Measurements from ENCODE around the gene TOMM22. TPM values are rescaled to one million over a fixed set of nuclear protein-coding genes. Genes with fewer than 3 reads are reported as not detected.

Gene TOMM22
- total RNA-seq (2022) (94.6 and 105 TPM in 2 replicates), Bru-seq, nascent RNA (percentile 90 among the genes with signal in this experiment), BruChase-seq, experiment 1, labeled RNA remaining after a 6-hour chase (percentile 99 among the genes with signal in this experiment), BruChase-seq, experiment 2, labeled RNA remaining after a 2-hour chase (percentile 98 among the genes with signal in this experiment)
- long read RNA-seq, transcript TOMM22-201 (4 exons, 2,040 nt), result major isoform, 159 of 179 reads
- long read RNA-seq, transcript TOMM22-202 (3 exons, 782 nt), result minor isoform, 11 of 179 reads
- long read RNA-seq, partial matches to known transcripts, result 0 of 179 reads
- long read RNA-seq, other reads (novel, unspliced or antisense), result 9 of 179 reads

DNA sequence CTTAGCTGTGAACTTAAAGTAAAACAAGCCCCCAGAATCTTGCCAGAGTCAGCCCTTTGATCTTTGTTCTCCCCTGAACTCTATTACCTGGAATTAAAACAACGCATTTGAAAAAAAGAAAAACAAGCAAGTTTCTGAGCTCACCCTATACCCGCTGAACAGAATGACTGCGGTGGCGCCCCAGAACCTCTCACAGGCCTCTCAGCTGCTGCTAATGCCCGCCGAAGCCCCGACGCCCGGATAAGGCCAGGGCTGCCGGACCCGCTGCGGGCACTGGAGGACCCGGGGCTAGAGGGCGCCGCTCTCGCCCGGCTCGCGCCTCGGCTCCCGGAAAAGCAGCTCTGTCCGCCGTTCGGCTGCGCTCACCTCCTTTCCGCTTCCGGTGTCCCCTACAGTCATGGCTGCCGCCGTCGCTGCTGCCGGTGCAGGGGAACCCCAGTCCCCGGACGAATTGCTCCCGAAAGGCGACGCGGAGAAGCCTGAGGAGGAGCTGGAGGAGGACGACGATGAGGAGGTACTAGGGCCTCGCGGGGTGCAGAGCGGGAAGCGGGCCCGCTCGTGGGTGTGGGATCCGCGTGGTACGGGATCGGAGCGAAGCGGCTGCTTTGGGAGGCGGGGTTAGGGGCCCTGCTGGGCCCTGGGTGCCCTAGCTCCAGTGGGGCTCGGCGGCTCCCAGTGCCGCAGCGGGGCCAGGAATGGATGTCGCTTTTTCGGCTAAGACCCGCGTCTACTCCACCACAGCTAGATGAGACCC, at the start of gene TOMM22:
Gene TOMM22, plus strand, starts transcription at position 376 of the 754 bp plus-strand sequence. Its CDS starts 22 bp downstream, at position 398.
- peak; percentile 92 for DNase-seq
- BruUV-seq (replicated peaks), result no TSS peak

DNA sequence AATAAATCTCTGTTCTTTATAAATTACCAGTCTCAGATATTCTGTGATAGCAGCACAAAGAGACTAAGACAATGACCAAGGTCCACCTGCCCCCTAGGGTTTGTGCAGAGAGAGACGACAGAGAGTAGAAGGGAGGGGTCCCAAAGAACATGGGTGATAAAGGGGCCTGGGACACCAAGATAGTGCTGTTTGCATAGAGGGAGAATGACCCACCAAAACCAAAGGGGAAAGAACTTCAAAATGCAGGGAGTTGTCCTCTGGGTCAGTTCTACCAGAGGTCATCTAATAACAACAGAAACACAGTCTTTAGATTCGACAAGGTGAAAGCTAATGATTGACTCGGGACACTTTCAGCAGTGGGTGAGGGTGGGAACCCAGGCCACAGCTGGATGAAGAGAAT, 49.2 kb upstream of the TOMM22 start:
- no peaks in the 10 kb centered on the region for H3K4me1 Mint-ChIP-seq (ENCODE audit: low read depth, unreplicated experiment)
- intact Hi-C loops (cut with micrococcal nuclease; ENCODE audit: unreplicated experiment), result no loop called here
- CTCF ChIA-PET, result no interaction called here
- H3K27me3 Mint-ChIP-seq (ENCODE audit: unreplicated experiment), result no peaks in the 10 kb centered on the region
- DNase-seq, result no peak
- no peaks in the 10 kb centered on the region for H3K36me3 Mint-ChIP-seq (ENCODE audit: insufficient read depth, unreplicated experiment)
- TF ChIP-seq, protein P1, sequence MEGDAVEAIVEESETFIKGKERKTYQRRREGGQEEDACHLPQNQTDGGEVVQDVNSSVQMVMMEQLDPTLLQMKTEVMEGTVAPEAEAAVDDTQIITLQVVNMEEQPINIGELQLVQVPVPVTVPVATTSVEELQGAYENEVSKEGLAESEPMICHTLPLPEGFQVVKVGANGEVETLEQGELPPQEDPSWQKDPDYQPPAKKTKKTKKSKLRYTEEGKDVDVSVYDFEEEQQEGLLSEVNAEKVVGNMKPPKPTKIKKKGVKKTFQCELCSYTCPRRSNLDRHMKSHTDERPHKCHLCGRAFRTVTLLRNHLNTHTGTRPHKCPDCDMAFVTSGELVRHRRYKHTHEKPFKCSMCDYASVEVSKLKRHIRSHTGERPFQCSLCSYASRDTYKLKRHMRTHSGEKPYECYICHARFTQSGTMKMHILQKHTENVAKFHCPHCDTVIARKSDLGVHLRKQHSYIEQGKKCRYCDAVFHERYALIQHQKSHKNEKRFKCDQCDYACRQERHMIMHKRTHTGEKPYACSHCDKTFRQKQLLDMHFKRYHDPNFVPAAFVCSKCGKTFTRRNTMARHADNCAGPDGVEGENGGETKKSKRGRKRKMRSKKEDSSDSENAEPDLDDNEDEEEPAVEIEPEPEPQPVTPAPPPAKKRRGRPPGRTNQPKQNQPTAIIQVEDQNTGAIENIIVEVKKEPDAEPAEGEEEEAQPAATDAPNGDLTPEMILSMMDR (IDR thresholded peaks at IDR 0.05; ENCODE audit: unreplicated experiment), result no peak
- BruUV-seq (replicated peaks), result no TSS peak
- H3K27ac Mint-ChIP-seq (ENCODE audit: unreplicated experiment), result no peak overlapping the region
- H3K9me3 Mint-ChIP-seq (ENCODE audit: low read depth, unreplicated experiment), result no peaks in the 10 kb centered on the region
- H3K4me3 Mint-ChIP-seq (ENCODE audit: low read depth, unreplicated experiment), result no peak overlapping the region

More for the DNA sequence above, at the start of gene TOMM22:
- Mint-ChIP-seq H3K4me1 (ENCODE audit: low read depth, unreplicated experiment) (no peaks in the 10 kb centered on the region), H3K4me3 (ENCODE audit: low read depth, unreplicated experiment) (peak within 1 kb of the TSS; percentile 100), H3K9me3 (ENCODE audit: low read depth, unreplicated experiment) (peaks cover 3% of the 10 kb centered on the region), H3K27me3 (ENCODE audit: unreplicated experiment) (no peaks in the 10 kb centered on the region), H3K27ac (ENCODE audit: unreplicated experiment) (peak within 1 kb of the TSS; percentile 96), H3K36me3 (ENCODE audit: insufficient read depth, unreplicated experiment) (peaks cover 54% of the 10 kb centered on the region)
- TF ChIP-seq, protein P1 (IDR thresholded peaks at IDR 0.05; ENCODE audit: unreplicated experiment), result peak; percentile 30
- CTCF ChIA-PET, result interaction anchor here (0.6 to 1.7 kb wide), 13 partner anchors 12 to 838 kb away, joined by 3 to 17 read pairs (median 3); partner anchors contain the start of genes ANKRD54 and GTPBP1
- intact Hi-C loops (cut with micrococcal nuclease; ENCODE audit: unreplicated experiment), result loop anchor here (2.0 kb wide), 1 partner anchor 13 kb away; no protein-coding TSS in a partner anchor

DNA sequence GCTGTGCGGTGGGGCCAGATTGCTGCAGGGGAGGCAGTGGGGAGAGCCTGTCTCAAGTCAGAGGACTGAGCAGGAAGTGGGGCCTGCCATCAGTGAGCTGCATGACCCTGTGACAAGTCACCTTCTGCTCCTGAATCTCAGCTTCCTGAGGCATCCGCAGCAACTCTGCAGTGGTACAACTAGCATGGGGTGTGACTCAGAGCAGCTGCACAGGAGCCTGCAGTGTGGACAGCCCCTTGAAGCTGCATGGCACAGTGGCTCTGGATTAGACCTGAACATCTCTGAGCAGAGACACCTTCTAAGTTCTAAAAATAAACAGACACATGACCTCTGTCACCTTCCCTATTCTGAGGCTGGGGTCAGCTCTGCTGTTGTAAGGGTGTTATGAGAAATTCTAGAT, 43.5 kb upstream of the TOMM22 start:
- no peaks in the 10 kb centered on the region for H3K27me3 Mint-ChIP-seq (ENCODE audit: unreplicated experiment)
- no peaks in the 10 kb centered on the region for H3K36me3 Mint-ChIP-seq (ENCODE audit: insufficient read depth, unreplicated experiment)
- no TSS peak for BruUV-seq (replicated peaks)
- H3K4me1 Mint-ChIP-seq (ENCODE audit: low read depth, unreplicated experiment), result no peaks in the 10 kb centered on the region
- TF ChIP-seq, protein P1 (IDR thresholded peaks at IDR 0.05; ENCODE audit: unreplicated experiment), result no peak
- intact Hi-C loops (cut with micrococcal nuclease; ENCODE audit: unreplicated experiment), result no loop called here
- H3K27ac Mint-ChIP-seq (ENCODE audit: unreplicated experiment), result no peak overlapping the region
- no peak overlapping the region for H3K4me3 Mint-ChIP-seq (ENCODE audit: low read depth, unreplicated experiment)
- no peaks in the 10 kb centered on the region for H3K9me3 Mint-ChIP-seq (ENCODE audit: low read depth, unreplicated experiment)
- no peak for DNase-seq
- CTCF ChIA-PET, result no interaction called here

DNA sequence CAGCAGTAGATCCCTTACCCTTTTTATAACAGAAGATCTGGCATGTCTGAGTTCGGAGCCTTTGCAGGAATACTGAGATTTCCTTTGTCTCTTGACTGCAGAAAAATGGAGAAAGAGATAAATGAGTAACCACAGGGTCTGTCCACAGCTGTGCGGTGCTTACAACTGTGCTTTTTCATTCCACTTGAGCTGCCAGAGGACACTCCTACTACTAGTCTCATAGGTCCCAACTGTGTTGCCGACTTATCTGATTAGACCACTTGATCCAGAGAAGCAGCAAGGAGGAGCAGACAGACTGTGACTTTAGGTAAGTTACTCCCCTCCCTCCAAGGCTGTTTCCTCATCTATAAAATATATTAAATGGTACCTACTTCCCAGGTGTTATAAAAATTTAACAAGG, 43.0 kb upstream of the TOMM22 start:
- no TSS peak for BruUV-seq (replicated peaks)
- TF ChIP-seq, protein P1 (IDR thresholded peaks at IDR 0.05; ENCODE audit: unreplicated experiment), result no peak
- Mint-ChIP-seq H3K9me3 (ENCODE audit: low read depth, unreplicated experiment) (no peaks in the 10 kb centered on the region), H3K27me3 (ENCODE audit: unreplicated experiment) (no peaks in the 10 kb centered on the region), H3K4me3 (ENCODE audit: low read depth, unreplicated experiment) (no peak overlapping the region), H3K27ac (ENCODE audit: unreplicated experiment) (no peak overlapping the region), H3K36me3 (ENCODE audit: insufficient read depth, unreplicated experiment) (no peaks in the 10 kb centered on the region), H3K4me1 (ENCODE audit: low read depth, unreplicated experiment) (no peaks in the 10 kb centered on the region)
- intact Hi-C loops (cut with micrococcal nuclease; ENCODE audit: unreplicated experiment), result no loop called here
- no peak for DNase-seq
- CTCF ChIA-PET, result interaction anchor here (0.7 kb wide), 1 partner anchor 350 kb away, joined by 4 read pairs; no protein-coding TSS in a partner anchor

All from Calu3 (cell line).